ENCODE measurements around the gene HYAL1.
"Not testable (repeated sequence)": the region's sequence is repeated elsewhere in the genome, so short reads cannot be mapped to it uniquely, and the experiment has no call there.

The HYAL1 gene

DNA sequence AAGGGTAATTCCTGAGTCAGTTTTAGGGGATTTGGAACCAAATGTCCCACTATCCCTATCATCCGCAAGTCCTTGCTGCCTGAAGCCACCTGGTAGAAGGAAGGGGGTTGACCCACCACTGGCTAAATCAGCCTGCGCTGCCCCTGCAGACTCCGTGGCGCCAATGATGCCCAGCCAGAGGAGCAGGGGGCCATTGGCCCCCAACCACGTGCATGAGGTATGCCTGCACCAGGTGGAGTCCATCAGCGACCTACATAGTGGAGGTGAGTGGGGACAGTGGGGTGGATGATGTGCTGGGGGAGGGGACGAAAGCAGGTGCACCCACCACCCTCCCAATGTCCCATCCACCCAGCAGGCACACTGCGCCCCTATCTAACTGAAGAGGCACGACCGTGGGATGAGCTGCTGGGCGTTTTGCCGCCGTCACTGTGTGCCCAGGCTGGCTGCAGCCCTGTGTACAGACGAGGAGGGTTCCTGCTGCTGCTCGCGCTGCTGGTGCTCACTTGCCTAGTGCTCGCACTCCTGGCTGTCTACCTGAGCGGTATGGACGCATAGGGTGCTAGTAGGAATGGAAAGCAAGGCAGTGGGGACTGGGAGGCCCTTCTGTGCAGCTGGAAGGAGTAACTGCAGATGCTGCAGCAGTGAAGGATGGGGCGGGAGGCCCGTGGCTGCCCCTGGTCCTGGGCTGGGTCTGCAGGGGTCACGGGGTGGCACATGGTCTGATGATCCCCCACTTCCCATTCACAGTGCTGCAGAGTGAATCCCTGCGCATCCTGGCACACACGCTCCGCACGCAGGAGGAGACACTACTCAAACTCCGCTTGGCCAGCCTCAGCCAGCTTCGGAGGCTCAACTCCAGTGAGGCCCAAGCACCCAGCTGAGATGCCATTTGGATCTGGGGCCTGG, 16.8 kb downstream of the HYAL1 start:
- no peak overlapping the region for H3K4me3 ChIP-seq (replicated peaks; ENCODE audit: low read depth, low read length)
- TF ChIP-seq, protein P1, sequence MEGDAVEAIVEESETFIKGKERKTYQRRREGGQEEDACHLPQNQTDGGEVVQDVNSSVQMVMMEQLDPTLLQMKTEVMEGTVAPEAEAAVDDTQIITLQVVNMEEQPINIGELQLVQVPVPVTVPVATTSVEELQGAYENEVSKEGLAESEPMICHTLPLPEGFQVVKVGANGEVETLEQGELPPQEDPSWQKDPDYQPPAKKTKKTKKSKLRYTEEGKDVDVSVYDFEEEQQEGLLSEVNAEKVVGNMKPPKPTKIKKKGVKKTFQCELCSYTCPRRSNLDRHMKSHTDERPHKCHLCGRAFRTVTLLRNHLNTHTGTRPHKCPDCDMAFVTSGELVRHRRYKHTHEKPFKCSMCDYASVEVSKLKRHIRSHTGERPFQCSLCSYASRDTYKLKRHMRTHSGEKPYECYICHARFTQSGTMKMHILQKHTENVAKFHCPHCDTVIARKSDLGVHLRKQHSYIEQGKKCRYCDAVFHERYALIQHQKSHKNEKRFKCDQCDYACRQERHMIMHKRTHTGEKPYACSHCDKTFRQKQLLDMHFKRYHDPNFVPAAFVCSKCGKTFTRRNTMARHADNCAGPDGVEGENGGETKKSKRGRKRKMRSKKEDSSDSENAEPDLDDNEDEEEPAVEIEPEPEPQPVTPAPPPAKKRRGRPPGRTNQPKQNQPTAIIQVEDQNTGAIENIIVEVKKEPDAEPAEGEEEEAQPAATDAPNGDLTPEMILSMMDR (IDR thresholded peaks at IDR 0.05; ENCODE audit: low read length, missing control alignments), result no peak
- no peak for DNase-seq (ENCODE audit: low read depth)

DNA sequence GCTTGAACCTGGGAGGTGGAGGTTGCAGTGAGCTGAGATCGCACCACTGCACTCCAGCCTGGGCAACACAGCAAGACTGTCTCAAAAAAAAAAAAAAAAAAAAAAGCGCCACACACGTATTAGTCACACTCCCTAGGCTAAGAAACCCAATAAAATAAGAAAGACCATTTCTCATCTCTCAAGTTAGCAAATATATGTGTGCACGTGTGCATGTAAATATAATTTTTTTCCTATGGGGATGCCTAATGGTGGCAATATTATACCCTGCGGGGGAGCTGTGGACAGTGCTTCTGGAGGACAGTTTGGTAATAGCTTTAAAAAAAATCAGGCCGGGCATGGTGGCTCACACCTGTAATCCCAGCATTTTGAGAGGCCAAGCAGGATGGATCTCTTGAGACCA, 19.3 kb downstream of the HYAL1 start:
- not testable (repeated sequence) for H3K4me3 ChIP-seq (replicated peaks; ENCODE audit: low read depth, low read length); DNase-seq (ENCODE audit: low read depth)

DNA sequence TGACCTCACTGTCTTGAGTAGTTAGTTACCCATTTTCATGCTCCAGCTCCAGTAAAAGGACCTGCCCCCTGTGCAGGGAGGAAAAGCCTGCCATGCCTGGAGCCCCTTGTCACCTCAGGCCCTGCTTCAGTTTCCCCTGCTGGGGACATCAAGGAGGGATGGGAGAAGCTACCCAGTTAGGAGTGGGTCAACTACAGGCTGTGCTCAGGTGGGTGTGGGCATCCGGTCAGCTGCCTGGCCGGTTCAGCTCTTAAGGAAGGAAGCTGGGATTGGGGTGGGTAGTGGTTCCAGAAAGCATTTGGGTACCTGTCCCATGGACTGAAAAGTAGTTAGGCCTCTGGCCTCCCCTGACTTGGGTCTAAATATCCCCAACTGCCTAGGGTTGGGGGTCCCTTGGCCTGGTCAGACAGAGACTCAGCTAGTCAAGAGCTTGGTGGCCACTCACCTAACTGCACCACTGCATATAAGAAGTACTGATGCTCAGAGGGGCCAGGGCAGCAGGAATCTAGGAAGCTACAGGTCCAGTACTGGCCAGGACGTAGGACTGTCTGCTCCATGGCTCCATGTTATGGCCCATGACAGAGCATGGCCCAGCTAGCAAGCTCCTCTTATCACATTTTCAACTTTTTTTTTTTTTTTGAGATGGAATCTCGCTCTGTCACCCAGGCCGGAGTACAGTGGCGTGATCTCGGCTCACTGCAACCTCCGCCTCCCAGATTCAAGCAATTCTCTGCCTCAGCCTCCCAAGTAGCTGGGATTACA, 23.9 kb downstream of the HYAL1 start:
- no peak overlapping the region for H3K4me3 ChIP-seq (replicated peaks; ENCODE audit: low read depth, low read length)
- no peak for DNase-seq (ENCODE audit: low read depth)
- TF ChIP-seq, protein P1 (IDR thresholded peaks at IDR 0.05; ENCODE audit: low read length, missing control alignments), result no peak

DNA sequence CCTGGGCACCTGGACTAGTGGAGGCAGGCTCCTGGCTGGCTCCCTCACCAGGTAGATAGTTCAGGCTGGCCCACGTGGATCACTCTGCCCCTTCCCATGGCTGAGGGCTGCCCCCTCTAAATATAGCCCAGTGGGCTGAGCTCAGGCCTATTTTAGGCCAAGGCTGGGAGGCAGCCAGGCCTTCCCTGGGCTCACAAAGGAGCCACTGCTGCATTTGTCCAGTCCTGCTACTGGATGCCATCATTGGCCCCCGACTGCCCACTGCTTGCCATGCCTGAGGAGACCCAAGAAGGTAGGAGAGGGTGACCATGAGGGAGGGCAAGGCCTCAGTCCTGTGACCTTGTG, 24.5 kb downstream of the HYAL1 start, which contains the start of gene LSMEM2:
Gene LSMEM2, plus strand, starts transcription at position 208 of the 345 bp plus-strand sequence. Its CDS starts 27 bp downstream, at position 235.
- TF ChIP-seq, protein P1 (IDR thresholded peaks at IDR 0.05; ENCODE audit: low read length, missing control alignments), result no peak
- H3K4me3 ChIP-seq (replicated peaks; ENCODE audit: low read depth, low read length), result no peak within 1 kb of the TSS
- DNase-seq (ENCODE audit: low read depth), result no peak

DNA sequence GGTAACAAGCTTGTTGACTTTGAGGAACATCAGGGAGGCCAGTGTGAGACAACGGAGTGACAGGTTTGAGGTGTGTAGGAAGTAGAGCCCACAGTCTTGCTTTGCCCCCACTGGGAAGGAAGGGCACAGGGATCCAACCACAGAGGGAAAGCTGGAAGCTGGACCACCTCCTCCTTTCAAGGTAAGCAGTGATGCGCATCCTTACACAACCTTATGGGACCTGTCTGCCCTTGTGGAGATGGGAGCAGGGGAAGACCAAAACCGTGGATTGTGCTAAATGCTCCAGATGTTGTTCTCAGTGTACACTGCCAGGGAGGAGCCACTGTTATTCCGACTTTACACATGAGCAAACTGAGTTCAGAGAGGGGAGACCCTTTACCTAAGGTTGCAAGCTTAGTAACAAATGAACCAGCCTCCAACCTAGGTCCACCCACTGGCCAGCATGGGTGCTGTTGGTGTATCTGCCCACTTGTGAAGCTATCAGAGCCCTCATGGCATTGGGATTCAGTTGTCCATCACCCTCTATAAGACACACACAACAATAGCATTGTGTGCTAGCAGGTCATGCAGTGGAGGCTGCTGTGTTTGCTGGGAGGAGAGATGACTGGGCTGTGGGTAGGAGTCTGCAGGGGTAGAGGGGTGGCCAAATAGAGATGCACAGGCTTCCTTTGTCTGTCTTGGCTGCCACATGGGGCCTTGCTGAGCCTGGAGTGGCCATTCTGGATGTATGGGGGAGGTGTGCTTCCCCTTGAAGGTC, 25.1 kb downstream of the HYAL1 start:
- TF ChIP-seq, protein P1 (IDR thresholded peaks at IDR 0.05; ENCODE audit: low read length, missing control alignments), result no peak
- no peak for DNase-seq (ENCODE audit: low read depth)
- H3K4me3 ChIP-seq (replicated peaks; ENCODE audit: low read depth, low read length), result no peak overlapping the region

DNA sequence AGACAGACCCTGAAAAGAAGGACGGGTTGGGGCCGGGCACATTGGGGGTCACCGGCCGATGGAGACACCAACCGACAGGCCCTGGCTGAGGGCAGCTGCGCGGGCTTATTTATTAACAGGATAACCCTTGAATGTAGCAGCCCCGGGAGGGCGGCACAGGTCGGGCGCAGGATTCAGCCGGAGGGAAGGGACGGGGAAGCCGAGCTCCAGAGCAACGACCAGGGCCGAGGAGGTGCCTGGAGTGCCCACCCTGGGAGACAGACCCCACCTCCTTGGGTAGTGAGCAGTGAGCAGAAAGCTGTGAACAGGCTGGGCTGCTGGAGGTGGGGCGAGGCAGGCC, 26.6 kb downstream of the HYAL1 start:
- no peak overlapping the region for H3K4me3 ChIP-seq (replicated peaks; ENCODE audit: low read depth, low read length)
- TF ChIP-seq, protein P1 (IDR thresholded peaks at IDR 0.05; ENCODE audit: low read length, missing control alignments), result no peak
- DNase-seq (ENCODE audit: low read depth), result no peak

Measured in fibroblast of pulmonary artery (primary cell).